ENCODE results near the gene AP1S1.
"Not testable (repeated sequence)": the region's sequence is repeated elsewhere in the genome, so short reads cannot be mapped to it uniquely, and the experiment has no call there.

- TF ChIP-seq EP300 (IDR thresholded peaks at IDR 0.05); PBX3 (IDR thresholded peaks at IDR 0.05); CTCF (IDR thresholded peaks at IDR 0.05); ZSCAN20 (CRISPR knock-in tag; IDR thresholded peaks at IDR 0.05); RCOR1 (IDR thresholded peaks at IDR 0.05; ENCODE audit: low read depth, low read length); ESRRA (IDR thresholded peaks at IDR 0.05; ENCODE audit: borderline replicate concordance, low read length); CBX8 (IDR thresholded peaks at IDR 0.05): not testable (repeated sequence)
Measured at GRCh38 chr7:101113140-101113539, 41.1 kb upstream of the AP1S1 start.

Measured in A549 (cell line).